Measurements from ENCODE around the gene FBXO42.

Gene FBXO42

DNA sequence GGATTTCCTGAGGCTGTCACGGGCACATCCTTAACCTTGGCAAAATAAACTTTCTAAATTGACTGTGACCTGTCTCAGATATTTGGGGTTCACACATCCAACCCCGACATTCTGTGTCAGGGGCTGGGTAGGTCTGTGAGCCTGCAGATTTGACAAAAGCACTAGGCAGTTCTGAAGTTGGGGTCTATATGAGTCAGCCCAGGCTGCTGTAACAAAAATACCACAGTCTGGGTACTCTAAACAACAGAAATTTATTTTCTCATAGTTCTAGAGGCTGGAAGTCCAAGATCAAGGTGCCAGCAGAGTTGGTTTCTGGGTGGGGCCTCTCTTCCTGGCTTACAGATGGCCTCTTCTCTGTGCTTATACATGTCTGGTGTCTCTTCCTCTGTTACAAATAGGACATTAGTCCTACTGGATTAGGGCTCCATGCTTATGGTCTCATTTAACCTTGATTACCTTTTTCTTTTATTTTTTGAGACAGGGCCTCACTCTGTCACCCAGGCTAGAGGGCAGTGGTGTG, 112.2 kb downstream of the FBXO42 start:
- no peak overlapping the region for H3K27ac ChIP-seq
- no peak for DNase-seq
- H3K9me3 ChIP-seq (ENCODE audit: severe bottlenecking): no peaks in the 10 kb centered on the region

DNA sequence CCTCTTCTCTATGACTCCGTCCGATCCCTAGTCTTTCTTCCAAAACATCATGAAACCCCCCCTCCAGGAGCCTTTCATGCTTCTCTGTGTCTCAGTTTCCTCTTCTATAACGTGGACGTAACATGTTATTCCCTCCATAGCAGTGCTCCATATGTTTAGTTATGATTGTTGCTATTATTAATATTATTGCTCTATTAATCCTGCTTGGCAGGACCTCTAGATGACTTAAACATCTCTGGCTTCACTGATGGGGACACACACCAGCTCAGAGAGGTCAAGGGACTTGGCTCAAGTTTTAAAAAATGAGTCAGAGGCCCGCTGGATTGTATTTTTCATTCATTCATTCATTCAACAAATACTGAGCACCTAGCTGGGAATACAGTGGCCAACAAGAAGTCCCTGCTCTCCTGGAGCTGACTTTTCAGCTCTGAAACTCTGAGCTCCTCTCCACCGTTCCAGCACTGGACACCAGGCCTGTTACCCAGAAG, 114.9 kb downstream of the FBXO42 start:
- Histone ChIP-seq H3K27me3 (ENCODE audit: insufficient read depth, low read depth, severe bottlenecking) (no peaks in the 10 kb centered on the region), H3K9me3 (ENCODE audit: severe bottlenecking) (no peaks in the 10 kb centered on the region), H3K27ac (peak overlapping the region; percentile 68), H3K4me3 (ENCODE audit: low read depth, low read length) (peak overlapping the region; percentile 74), H3K36me3 (no peaks in the 10 kb centered on the region)
- no peak for DNase-seq
- TF ChIP-seq, protein P1, sequence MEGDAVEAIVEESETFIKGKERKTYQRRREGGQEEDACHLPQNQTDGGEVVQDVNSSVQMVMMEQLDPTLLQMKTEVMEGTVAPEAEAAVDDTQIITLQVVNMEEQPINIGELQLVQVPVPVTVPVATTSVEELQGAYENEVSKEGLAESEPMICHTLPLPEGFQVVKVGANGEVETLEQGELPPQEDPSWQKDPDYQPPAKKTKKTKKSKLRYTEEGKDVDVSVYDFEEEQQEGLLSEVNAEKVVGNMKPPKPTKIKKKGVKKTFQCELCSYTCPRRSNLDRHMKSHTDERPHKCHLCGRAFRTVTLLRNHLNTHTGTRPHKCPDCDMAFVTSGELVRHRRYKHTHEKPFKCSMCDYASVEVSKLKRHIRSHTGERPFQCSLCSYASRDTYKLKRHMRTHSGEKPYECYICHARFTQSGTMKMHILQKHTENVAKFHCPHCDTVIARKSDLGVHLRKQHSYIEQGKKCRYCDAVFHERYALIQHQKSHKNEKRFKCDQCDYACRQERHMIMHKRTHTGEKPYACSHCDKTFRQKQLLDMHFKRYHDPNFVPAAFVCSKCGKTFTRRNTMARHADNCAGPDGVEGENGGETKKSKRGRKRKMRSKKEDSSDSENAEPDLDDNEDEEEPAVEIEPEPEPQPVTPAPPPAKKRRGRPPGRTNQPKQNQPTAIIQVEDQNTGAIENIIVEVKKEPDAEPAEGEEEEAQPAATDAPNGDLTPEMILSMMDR (IDR thresholded peaks at IDR 0.05; ENCODE audit: low read depth, low read length): no peak

More for the DNA sequence above, 112.2 kb downstream of the FBXO42 start:
- TF ChIP-seq, protein P1 (IDR thresholded peaks at IDR 0.05; ENCODE audit: low read depth, low read length): no peak
- Histone ChIP-seq H3K36me3 (no peaks in the 10 kb centered on the region), H3K4me3 (ENCODE audit: low read depth, low read length) (no peak overlapping the region), H3K27me3 (ENCODE audit: insufficient read depth, low read depth, severe bottlenecking) (no peaks in the 10 kb centered on the region)

DNA sequence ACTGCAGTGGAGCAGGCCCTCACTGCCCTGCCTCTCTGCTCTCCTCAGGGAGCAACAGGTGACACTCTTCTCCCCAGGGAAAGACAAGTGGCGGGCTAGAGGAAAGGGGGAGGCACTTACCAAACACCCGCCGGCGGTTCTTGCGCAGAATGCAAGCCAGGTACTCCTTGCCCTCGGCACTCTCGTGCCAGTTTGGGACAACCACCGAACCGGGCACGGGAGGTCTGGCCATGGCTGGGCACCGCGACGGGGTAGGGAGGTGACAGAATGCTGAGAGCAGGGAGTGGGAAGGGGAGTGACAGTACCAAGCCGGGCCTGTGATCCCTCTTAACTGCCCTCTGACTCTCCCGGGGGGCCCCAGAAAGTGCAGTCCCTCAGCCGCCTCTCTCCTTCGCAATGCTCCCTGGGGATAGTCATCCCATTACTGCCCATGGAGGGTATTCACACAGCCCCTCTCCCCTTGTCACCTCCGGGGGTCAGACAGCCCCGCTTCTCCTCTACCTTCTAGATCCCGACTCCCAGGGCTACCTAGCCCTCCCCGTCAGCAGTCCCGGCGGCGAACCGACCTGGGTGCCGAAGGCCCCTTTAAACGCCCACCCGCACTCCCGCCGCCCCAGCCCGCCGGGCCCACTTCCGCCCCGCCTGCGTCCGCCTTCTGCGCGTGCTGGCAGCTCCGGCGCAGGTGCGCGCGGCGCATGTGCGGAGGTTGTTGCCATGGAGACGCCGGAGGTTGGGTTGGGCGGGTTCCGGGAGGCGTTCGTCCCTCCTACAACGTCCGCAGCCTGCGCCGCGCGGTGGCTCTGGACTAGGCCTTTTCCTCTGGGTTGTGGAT, 115.6 kb downstream of the FBXO42 start, which contains the start of gene CPLANE2:
Gene CPLANE2 (minus strand): TSS at position 673 of the 832 bp plus-strand sequence. CDS start 441 bp downstream, at position 232.
- peak; percentile 96 for DNase-seq
- Histone ChIP-seq H3K36me3 (no peaks in the 10 kb centered on the region), H3K27me3 (ENCODE audit: insufficient read depth, low read depth, severe bottlenecking) (no peaks in the 10 kb centered on the region), H3K27ac (peak within 1 kb of the TSS; percentile 68), H3K4me3 (ENCODE audit: low read depth, low read length) (peak within 1 kb of the TSS; percentile 74), H3K9me3 (ENCODE audit: severe bottlenecking) (no peaks in the 10 kb centered on the region)
- TF ChIP-seq, protein P1 (IDR thresholded peaks at IDR 0.05; ENCODE audit: low read depth, low read length): no peak

DNA sequence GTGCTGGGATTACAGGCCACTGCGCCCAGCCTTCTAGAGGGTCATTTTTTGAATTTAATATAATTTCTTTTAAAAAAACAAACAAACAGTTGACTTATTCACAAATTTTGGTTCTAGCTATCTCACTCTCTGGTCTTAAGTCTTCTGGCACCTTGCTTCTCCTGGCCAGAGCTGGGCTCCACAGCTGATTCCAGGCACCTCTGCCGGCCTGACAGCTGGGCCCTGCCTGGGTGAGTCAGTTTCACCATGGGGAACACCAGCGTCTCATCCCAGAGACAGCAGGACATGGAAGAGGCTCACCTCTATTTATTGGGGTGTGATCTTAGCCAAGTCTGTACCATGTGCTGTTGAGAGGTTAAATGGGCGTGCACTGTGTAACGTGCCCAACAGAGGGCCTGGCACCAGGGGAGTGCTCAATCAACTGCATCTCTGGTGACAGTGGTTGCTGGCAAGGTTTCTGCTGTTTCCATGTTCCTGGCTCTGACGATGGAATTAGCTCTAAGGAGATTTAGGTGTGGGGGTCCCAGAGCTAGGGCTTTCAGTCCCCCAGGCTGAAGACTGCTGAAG, 116.3 kb downstream of the FBXO42 start:
- Histone ChIP-seq H3K36me3 (no peaks in the 10 kb centered on the region), H3K27ac (no peak overlapping the region), H3K27me3 (ENCODE audit: insufficient read depth, low read depth, severe bottlenecking) (no peaks in the 10 kb centered on the region), H3K4me3 (ENCODE audit: low read depth, low read length) (peak overlapping the region; percentile 74), H3K9me3 (ENCODE audit: severe bottlenecking) (no peaks in the 10 kb centered on the region)
- no peak for DNase-seq
- TF ChIP-seq, protein P1 (IDR thresholded peaks at IDR 0.05; ENCODE audit: low read depth, low read length): 0 out of 2 replicates have a peak, but pooled peaks have one; percentile 23

DNA sequence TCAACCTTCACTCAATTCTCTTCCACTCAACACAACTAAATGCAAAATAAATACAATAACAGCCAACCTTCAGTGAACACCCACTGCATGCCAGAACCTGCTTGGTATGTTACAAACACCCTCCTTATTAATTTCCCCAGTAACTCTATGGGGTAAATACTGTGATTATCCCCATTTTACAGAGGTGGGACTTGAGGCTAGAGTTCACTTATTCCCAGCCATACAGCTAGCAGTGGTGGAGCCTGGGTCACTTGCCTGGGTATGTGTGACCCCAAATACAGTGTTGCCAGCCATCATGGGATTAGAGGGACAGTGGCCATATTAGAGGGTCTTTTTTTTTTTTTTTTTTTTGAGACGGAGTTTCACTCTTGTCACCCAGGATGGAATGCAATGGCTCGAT, 116.9 kb downstream of the FBXO42 start:
- no peaks in the 10 kb centered on the region for H3K36me3 ChIP-seq
- H3K27me3 ChIP-seq (ENCODE audit: insufficient read depth, low read depth, severe bottlenecking): no peaks in the 10 kb centered on the region
- no peak overlapping the region for H3K27ac ChIP-seq
- TF ChIP-seq, protein P1 (IDR thresholded peaks at IDR 0.05; ENCODE audit: low read depth, low read length): no peak
- H3K9me3 ChIP-seq (ENCODE audit: severe bottlenecking): no peaks in the 10 kb centered on the region
- H3K4me3 ChIP-seq (ENCODE audit: low read depth, low read length): no peak overlapping the region
- DNase-seq: no peak

All from WERI-Rb-1 (cell line).